K562 (cell line): ENCODE data around the gene MYO6. TPM values are rescaled to one million over a fixed set of nuclear protein-coding genes. Genes with fewer than 3 reads are reported as not detected.

ENCODE experiments used
- ATAC-seq: fragments of 200-7000 bp; cut with Tn5 transposase; 3 replicates; pipeline ENCODE4 v1.9.1; 2020; ENCODE audit warnings: moderate library complexity
- BruUV-seq: library from RNA; stranded (reverse); fragments of 400-500 nt; replicated peaks from 2 replicates; lab custom pipeline; 2021; lab: Mats Ljungman, UMichigan
- CTCF ChIA-PET: fragments of 300-600 bp; formaldehyde crosslinking; extraction: SDS; loops from one replicate; lab custom pipeline; 2021; ENCODE audit warnings: low intra/inter-chr PET ratio; lab: Yijun Ruan, JAX
- POLR2A ChIA-PET: fragments of 300-600, 350-650 bp; sonication (Branson Sonifier 250); formaldehyde crosslinking; extraction: SDS; loops from one replicate; lab custom pipeline; 2021; ENCODE audit warnings: antibody characterized with exemption, inconsistent platforms; lab: Yijun Ruan, JAX
- DNase-seq, 4 experiments: peaks; one replicate each; pipeline versions ENCODE4 v3.0.0 to v3.0.0-alpha.2; 2011 to 2018; ENCODE audit warnings: low spot score in 3 of 4, mixed read lengths in 3 of 4; ENCODE audit errors: extremely low read depth in 1 of 4
- FAIRE-seq: peaks from 2 replicates; lab custom pipeline; 2011; peaks lifted over from hg19 to GRCh38; lab: Jason Lieb, UNC
- H2AFZ ChIP-seq: 2 replicates; pipeline ENCODE4 v1.6.0; 2011; ENCODE audit warnings: low read depth, low read length, control low read depth, inconsistent platforms
- H3K27ac ChIP-seq: fragments of 200-600 bp; 3 replicates; pipeline ENCODE4 v1.8.0; 2011; ENCODE audit warnings: low read depth, mild to moderate bottlenecking, control low read depth, inconsistent platforms, low read length, moderate library complexity, mixed read lengths; ENCODE audit errors: extremely low read depth
- H3K27me3 ChIP-seq, 2 experiments: fragments of 300-600 bp in 1 of 2; 2 replicates in 1 of 2; 3 replicates in 1 of 2; pipeline versions ENCODE4 v1.6.0 to v1.8.0; 2011; ENCODE audit warnings: inconsistent platforms in 2 of 2, low read length in 2 of 2, mild to moderate bottlenecking in 1 of 2, mixed read lengths in 1 of 2, moderate library complexity in 1 of 2; ENCODE audit not compliant: control insufficient read depth in 2 of 2, insufficient read depth in 2 of 2
- H3K36me3 ChIP-seq: fragments of 300-600 bp; 3 replicates; pipeline ENCODE4 v1.8.0; 2011; ENCODE audit warnings: mild to moderate bottlenecking, low read length, inconsistent platforms; ENCODE audit not compliant: control insufficient read depth, insufficient read depth
- H3K4me1 ChIP-seq, 2 experiments: fragments of 200-600 bp in 1 of 2; replicated peaks in 1 of 2; 2 replicates in 1 of 2; 3 replicates in 1 of 2; pipeline versions ENCODE4 v1.5.1 to v1.8.0; 2011; ENCODE audit warnings: inconsistent platforms in 2 of 2, low read length in 2 of 2, mild to moderate bottlenecking in 1 of 2, mixed read lengths in 1 of 2, moderate library complexity in 1 of 2; ENCODE audit not compliant: control insufficient read depth in 2 of 2, insufficient read depth in 2 of 2
- H3K4me2 ChIP-seq: 2 replicates; pipeline ENCODE4 v1.6.1; 2011; ENCODE audit warnings: low read length, control low read depth, inconsistent platforms, mixed read lengths; ENCODE audit not compliant: insufficient read depth
- H3K4me3 ChIP-seq: fragments of 200-600 bp; sonication (generic), shearing (Covaris generic); 2 replicates; pipeline ENCODE4 v1.5.1; 2016; ENCODE audit warnings: control low read depth, inconsistent platforms
- H3K79me2 ChIP-seq: fragments of 200-600 bp; 3 replicates; pipeline ENCODE4 v1.8.0; 2011; ENCODE audit warnings: low read length, inconsistent platforms; ENCODE audit not compliant: control insufficient read depth, insufficient read depth
- H3K9ac ChIP-seq, 2 experiments: 2 replicates each; pipeline versions ENCODE4 v1.6.0 to v1.6.1; 2011; ENCODE audit warnings: low read depth in 2 of 2, low read length in 2 of 2, control low read depth in 1 of 2, inconsistent platforms in 1 of 2, mild to moderate bottlenecking in 1 of 2, mixed read lengths in 1 of 2; ENCODE audit not compliant: insufficient read depth in 1 of 2
- H3K9me1 ChIP-seq: one replicate; pipeline ENCODE4 v1.6.0; 2011; ENCODE audit warnings: inconsistent platforms, mild to moderate bottlenecking, low read length, moderate library complexity; ENCODE audit not compliant: control insufficient read depth, insufficient read depth
- H3K9me3 ChIP-seq: replicated peaks from 2 replicates; pipeline ENCODE4 v1.5.1; 2011; ENCODE audit warnings: low read depth, low read length, inconsistent platforms; ENCODE audit not compliant: control insufficient read depth, insufficient read depth
- H4K20me1 ChIP-seq: replicated peaks from 2 replicates; pipeline ENCODE4 v1.6.1; 2011; ENCODE audit warnings: low read length, inconsistent platforms, mixed read lengths; ENCODE audit not compliant: control insufficient read depth, insufficient read depth
- ATF6 ChIP-seq: sonication (generic); formaldehyde crosslinking; IDR thresholded peaks from 2 replicates; pipeline ENCODE4 v1.4.0; 2020; ENCODE audit warnings: mild to moderate bottlenecking, missing genetic modification reagents
- ELF2 ChIP-seq: fragments of 250-450 bp; sonication (Bioruptor Pico); IDR thresholded peaks from 2 replicates; pipeline ENCODE4 v1.5.0; 2021; ENCODE audit warnings: mild to moderate bottlenecking
- EWSR1 ChIP-seq: fragments of 450-650 bp; IDR thresholded peaks from 2 replicates; pipeline ENCODE4 v1.6.1; 2018; ENCODE audit warnings: borderline replicate concordance, mild to moderate bottlenecking, low read depth, moderate library complexity; ENCODE audit not compliant: partially characterized antibody
- FOXA1 ChIP-seq: fragments of 450-650 bp; IDR thresholded peaks from 2 replicates; pipeline ENCODE4 v1.6.1; 2016; ENCODE audit warnings: mild to moderate bottlenecking, borderline replicate concordance
- GABPB1 ChIP-seq: sonication (generic); formaldehyde crosslinking; IDR thresholded peaks from 2 replicates; pipeline ENCODE4 v1.8.0; 2022; ENCODE audit warnings: mild to moderate bottlenecking, missing genetic modification reagents
- GATA2 ChIP-seq: sonication (generic); formaldehyde crosslinking; IDR thresholded peaks from 2 replicates; pipeline ENCODE4 v1.4.0; 2020; ENCODE audit warnings: mild to moderate bottlenecking, missing genetic modification reagents
- GTF2F1 ChIP-seq: IDR thresholded peaks from 2 replicates; pipeline ENCODE4 v1.6.1; 2011; ENCODE audit warnings: low read depth, low read length, improper control_type of control experiment
- PPARD ChIP-seq: fragments of 250-450 bp; sonication (Bioruptor Pico); IDR thresholded peaks from 2 replicates; pipeline ENCODE4 v1.8.0; 2022; ENCODE audit warnings: inconsistent platforms, mild to moderate bottlenecking, moderate library complexity
- RAD21 ChIP-seq, 2 experiments: fragments of 250-450 bp in 1 of 2; fragments of 450-650 bp in 1 of 2; sonication (Bioruptor Pico) in 1 of 2; formaldehyde crosslinking in 1 of 2; IDR thresholded peaks in 1 of 2; conservative IDR thresholded peaks in 1 of 2; 2 replicates each; pipeline versions ENCODE4 v1.4.0 to v1.8.0; 2020 to 2022; ENCODE audit warnings: mild to moderate bottlenecking in 2 of 2, moderate library complexity in 1 of 2
- RUNX1 ChIP-seq: sonication (generic); IDR thresholded peaks from 2 replicates; pipeline ENCODE4 v1.6.1; 2016; ENCODE audit warnings: antibody characterized with exemption, low read depth
- SAP30 ChIP-seq: fragments of 200-600 bp; sonication (generic); IDR thresholded peaks from 2 replicates; pipeline ENCODE4 v1.6.1; 2012; ENCODE audit warnings: borderline replicate concordance, low read depth, mild to moderate bottlenecking, moderate library complexity, low read length, control low read depth, inconsistent platforms; ENCODE audit not compliant: insufficient read depth, poor library complexity, severe bottlenecking
- SMAD3 ChIP-seq: fragments of 450-650 bp; formaldehyde crosslinking; conservative IDR thresholded peaks from 2 replicates; pipeline ENCODE4 v1.4.0; 2020; ENCODE audit warnings: mild to moderate bottlenecking
- SP1 ChIP-seq: sonication (generic); formaldehyde crosslinking; IDR thresholded peaks from 2 replicates; pipeline ENCODE4 v1.8.1; 2022; ENCODE audit warnings: mild to moderate bottlenecking, missing genetic modification reagents
- WHSC1 ChIP-seq: IDR thresholded peaks from one replicate; pipeline ENCODE4 v1.6.1; 2012; ENCODE audit warnings: low read length, control low read depth, inconsistent platforms
- ZNF699 ChIP-seq: fragments of 250-450 bp; sonication (Bioruptor Pico); IDR thresholded peaks from 2 replicates; pipeline ENCODE4 v1.8.0; 2021; ENCODE audit warnings: mild to moderate bottlenecking, moderate library complexity; ENCODE audit not compliant: insufficient replicate concordance
- ZNF717 ChIP-seq: fragments of 250-450 bp; sonication (Bioruptor Pico); IDR thresholded peaks from 2 replicates; pipeline ENCODE4 v1.5.0; 2021
- WGBS: fragments of 100-300 bp; shearing (Covaris generic); methylation state at CpG from one replicate; pipeline ENCODE4 v1.1.6; 2016; ENCODE audit warnings: low coverage, mixed read lengths; ENCODE audit not compliant: insufficient coverage; ENCODE audit errors: missing lambda C conversion rate; 5-methylcytosine and 5-hydroxymethylcytosine counted together
- in situ Hi-C: fragments of 300-500 bp; cut with MboI; formaldehyde crosslinking; loops from 4 replicates; pipeline ENCODE4 v1.15.0; 2018; ENCODE audit warnings: inconsistent platforms, mixed read lengths
- intact Hi-C: fragments of 100-400 bp; cut with micrococcal nuclease; formaldehyde crosslinking; loops from 2 replicates; pipeline ENCODE4 v1.14.2; 2022
- polyA plus RNA-seq, 8 experiments: library from polyadenylated mRNA; depleted of rRNA in 4 of 8; stranded (reverse) in 5 of 8; unstranded in 3 of 8; fragments of >200 nt; fragmentation: Nextera tagmentation in 2 of 8; fragmentation: Illumina TruSeq in 1 of 8; extraction: Ambion mirVana in 2 of 8; extraction: Trizol in 1 of 8; gene quantifications; 2 replicates each; pipeline versions ENCODE4 v1.2.1 to v1.2.3, GENCODE V29; 2011 to 2014; ENCODE audit warnings: inconsistent platforms in 1 of 8, missing spikeins in 1 of 8
- total RNA-seq, 7 experiments: library from RNA; depleted of rRNA in 6 of 7; stranded (reverse); fragments of >200 nt in 6 of 7; fragmentation: Illumina TruSeq in 2 of 7; extraction: Trizol in 2 of 7; gene quantifications; 2 replicates each; pipeline versions ENCODE4 v1.2.1 to v1.2.3, GENCODE V29; 2011 to 2021; ENCODE audit warnings: low replicate concordance in 1 of 7
- TF ChIP-seq, protein P1 (sequence below): IDR thresholded peaks from 2 replicates; pipeline ENCODE4 v1.6.1; 2016; ENCODE audit warnings: missing genetic modification characterization, missing compliant biosample characterization

The MYO6 gene
- total and polyA plus RNA-seq, 9 of the 15 experiments (the other 6 are each of a cell fraction or from before 2014, with no cell fraction given) = 1.3 to 5.5 (median 2.7) TPM

- Histone ChIP-seq H2AFZ (no peak overlapping the region), H3K9ac (no peak overlapping the region), H4K20me1 (no peaks in the 10 kb centered on the region), H3K27ac (no peak overlapping the region), H3K4me2 (no peak overlapping the region), H3K27me3 (no peaks in the 10 kb centered on the region), H3K36me3 (no peaks in the 10 kb centered on the region), H3K79me2 (no peaks in the 10 kb centered on the region), H3K9me3 (no peaks in the 10 kb centered on the region), H3K4me3 (no peak overlapping the region), H3K4me1 (no peaks in the 10 kb centered on the region), H3K9me1 (no peaks in the 10 kb centered on the region)
- no peak for ATAC-seq
- FAIRE-seq = no peak
- DNase-seq = no peak
- in situ Hi-C loops (no loop called here), intact Hi-C loops (no loop called here)
- 10% methylated on average over 8 of the region's 8 CpGs for WGBS
- no peak for TF ChIP-seq WHSC1
- TF ChIP-seq GTF2F1 = no peak
- TF ChIP-seq FOXA1 = no peak
- no peak for TF ChIP-seq PPARD (CRISPR knock-in tag)
- TF ChIP-seq RUNX1 = no peak
- TF ChIP-seq RAD21 (CRISPR knock-in tag; conservative IDR thresholded peaks at IDR 0.05 in 1 of 2, IDR thresholded peaks at IDR 0.05 in 1 of 2) = no peak
- no peak for TF ChIP-seq ZNF699 (CRISPR knock-in tag)
- no peak for TF ChIP-seq ZNF717 (CRISPR knock-in tag)
- no peak for TF ChIP-seq GATA2 (CRISPR knock-in tag)
- TF ChIP-seq ELF2 (CRISPR knock-in tag) = no peak
- TF ChIP-seq GABPB1 (CRISPR knock-in tag) = no peak
- no peak for TF ChIP-seq SAP30
- TF ChIP-seq, protein P1, sequence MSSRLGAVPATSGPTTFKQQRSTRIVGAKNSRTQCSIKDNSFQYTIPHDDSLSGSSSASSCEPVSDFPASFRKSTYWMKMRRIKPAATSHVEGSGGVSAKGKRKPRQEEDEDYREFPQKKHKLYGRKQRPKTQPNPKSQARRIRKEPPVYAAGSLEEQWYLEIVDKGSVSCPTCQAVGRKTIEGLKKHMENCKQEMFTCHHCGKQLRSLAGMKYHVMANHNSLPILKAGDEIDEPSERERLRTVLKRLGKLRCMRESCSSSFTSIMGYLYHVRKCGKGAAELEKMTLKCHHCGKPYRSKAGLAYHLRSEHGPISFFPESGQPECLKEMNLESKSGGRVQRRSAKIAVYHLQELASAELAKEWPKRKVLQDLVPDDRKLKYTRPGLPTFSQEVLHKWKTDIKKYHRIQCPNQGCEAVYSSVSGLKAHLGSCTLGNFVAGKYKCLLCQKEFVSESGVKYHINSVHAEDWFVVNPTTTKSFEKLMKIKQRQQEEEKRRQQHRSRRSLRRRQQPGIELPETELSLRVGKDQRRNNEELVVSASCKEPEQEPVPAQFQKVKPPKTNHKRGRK (tag) = no peak
- no peak for TF ChIP-seq EWSR1
- TF ChIP-seq SMAD3 (CRISPR knock-in tag) = no peak
- no peak for TF ChIP-seq ATF6 (CRISPR knock-in tag)
- TF ChIP-seq SP1 (CRISPR knock-in tag) = no peak
- ChIA-PET POLR2A (no interaction called here), CTCF (no interaction called here)
- BruUV-seq = no TSS peak
Measured at GRCh38 chr6:75813476-75814250, 64.6 kb downstream of the MYO6 start.
